Activated CD8-positive, alpha-beta memory T cell treated with anti-CD3 and anti-CD28 coated beads, Interleukin-2, amount 50 U/mL, for 48 hours (primary cell): ENCODE data around the gene TCHP.

Experiments used
- DNase-seq: peaks from one replicate; pipeline ENCODE4 v3.0.0-alpha.2; 2020

The TCHP gene

GRCh38 chr12:109938947-109939346 lies 38.9 kb downstream of the TCHP start:
- no peak for DNase-seq

- no peak for DNase-seq
Observed at GRCh38 chr12:109939504-109939903, 39.4 kb downstream of the TCHP start.

GRCh38 chr12:109940339-109940923 lies 40.4 kb downstream of the TCHP start:
- no peak for DNase-seq

GRCh38 chr12:109943811-109944210 lies 43.7 kb downstream of the TCHP start:
- no peak for DNase-seq

- DNase-seq: no peak
Observed at GRCh38 chr12:109944561-109945359, 44.7 kb downstream of the TCHP start.

GRCh38 chr12:109946505-109946904 lies 46.4 kb downstream of the TCHP start:
- no peak for DNase-seq

- no peak for DNase-seq
Observed at GRCh38 chr12:109946913-109947312, 46.8 kb downstream of the TCHP start.

- no peak for DNase-seq
Observed at GRCh38 chr12:109947521-109947920, 47.4 kb downstream of the TCHP start.

GRCh38 chr12:109948368-109948767 lies 48.3 kb downstream of the TCHP start:
- DNase-seq: no peak

- no peak for DNase-seq
Observed at GRCh38 chr12:109949089-109949488, 49.0 kb downstream of the TCHP start.

GRCh38 chr12:109950625-109951024 lies 50.6 kb downstream of the TCHP start:
- DNase-seq: no peak

GRCh38 chr12:109951136-109951535 lies 51.1 kb downstream of the TCHP start:
- no peak for DNase-seq

- no peak for DNase-seq
Observed at GRCh38 chr12:109951751-109952150, 51.7 kb downstream of the TCHP start.

- no peak for DNase-seq
Observed at GRCh38 chr12:109952160-109952858, 52.2 kb downstream of the TCHP start.

- no peak for DNase-seq
Observed at GRCh38 chr12:109952873-109953272, 52.8 kb downstream of the TCHP start.

GRCh38 chr12:109953656-109954055 lies 53.6 kb downstream of the TCHP start:
- no peak for DNase-seq

GRCh38 chr12:109958374-109958773 lies 58.3 kb downstream of the TCHP start:
- no peak for DNase-seq

- no peak for DNase-seq
Observed at GRCh38 chr12:109959411-109960093, 59.5 kb downstream of the TCHP start.

GRCh38 chr12:109961201-109961600 lies 61.1 kb downstream of the TCHP start:
- no peak for DNase-seq

- no peak for DNase-seq
Observed at GRCh38 chr12:109961612-109962011, 61.5 kb downstream of the TCHP start.

GRCh38 chr12:109962398-109962797 lies 62.3 kb downstream of the TCHP start:
- DNase-seq: no peak

GRCh38 chr12:109963330-109963729 lies 63.3 kb downstream of the TCHP start:
- no peak for DNase-seq

- DNase-seq: no peak
Observed at GRCh38 chr12:109963743-109964429, 63.8 kb downstream of the TCHP start.
